Tibial artery (tissue), 4 donors: ENCODE measurements around the gene SSPN.

Source experiments
- DNase-seq, 2 donors: peaks; one replicate each; pipeline ENCODE4 v3.0.0-alpha.2; 2019
- H3K27ac ChIP-seq, 2 donors: fragments of 200-600 bp; sonication (generic) in 1 of 2; 1 replicate in 1 of 2; 2 replicates in 1 of 2; pipeline ENCODE4 v1.5.1; 2018 to 2019; ENCODE audit warnings: mild to moderate bottlenecking in 1 of 2
- H3K27me3 ChIP-seq, 2 donors: fragments of 200-600 bp; sonication (generic) in 1 of 2; one replicate each; pipeline versions ENCODE4 v1.5.1 to v1.6.0; 2016 to 2019
- H3K36me3 ChIP-seq, 3 donors: fragments of 200-600 bp; sonication (generic) in 2 of 3; one replicate each; pipeline ENCODE4 v1.5.1; 2016 to 2019; ENCODE audit warnings: mild to moderate bottlenecking in 2 of 3
- H3K4me1 ChIP-seq, 4 donors: fragments of 200-600 bp; sonication (generic) in 2 of 4; 1 replicate in 3 of 4; 2 replicates in 1 of 4; pipeline ENCODE4 v1.5.1; 2016 to 2019
- H3K4me3 ChIP-seq, 2 donors: fragments of 200-600 bp; sonication (generic) in 1 of 2; 1 replicate in 1 of 2; 2 replicates in 1 of 2; pipeline ENCODE4 v1.5.1; 2018 to 2019; ENCODE audit warnings: mild to moderate bottlenecking in 2 of 2
- H3K9me3 ChIP-seq, 3 donors: fragments of 200-600 bp; sonication (generic) in 1 of 3; one replicate each; pipeline ENCODE4 v1.5.1; 2016 to 2019
- intact Hi-C: fragments of 100-400 bp; cut with DNase I; formaldehyde crosslinking; loops from one replicate; pipeline ENCODE4 v1.15.0; 2023; ENCODE audit warnings: low total_unique reads
- TF ChIP-seq, protein P1 (sequence below), 2 experiments: fragments of 200-600 bp in 1 of 2; fragments of 450-650 bp in 1 of 2; IDR thresholded peaks; one replicate each; pipeline ENCODE4 v1.5.1; 2017 to 2019; ENCODE audit warnings: antibody characterized with exemption in 2 of 2, mild to moderate bottlenecking in 1 of 2, moderate library complexity in 1 of 2

The SSPN gene

DNA sequence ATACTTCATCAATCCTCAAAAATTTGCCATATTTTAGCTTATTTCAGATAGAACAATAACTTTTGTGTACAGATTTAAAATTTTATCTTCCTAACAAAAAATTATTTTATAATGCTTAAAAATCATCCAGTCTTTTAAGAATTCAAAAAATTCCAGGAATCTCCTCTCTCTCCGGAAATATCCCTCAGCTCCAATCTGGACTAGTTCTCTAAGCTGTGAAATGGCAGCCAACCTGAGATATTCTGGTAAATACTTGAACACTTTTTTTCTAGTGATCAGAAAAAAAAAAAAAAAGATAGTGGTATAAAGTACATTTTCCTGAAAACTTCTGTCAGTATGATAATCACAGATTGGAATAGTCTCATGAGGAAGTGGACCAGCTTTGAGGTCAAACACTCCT lies 57.6 kb downstream of the SSPN start:
- no peaks in the 10 kb centered on the region for H3K36me3 ChIP-seq
- intact Hi-C loops, result no loop called here
- no peaks in the 10 kb centered on the region for H3K4me1 ChIP-seq
- no peak overlapping the region for H3K27ac ChIP-seq
- DNase-seq, result no peak
- no peaks in the 10 kb centered on the region for H3K27me3 ChIP-seq
- H3K9me3 ChIP-seq, result peaks cover 0 to 8% (median 0%) of the 10 kb centered on the region in 3 donors
- H3K4me3 ChIP-seq, result no peak overlapping the region
- TF ChIP-seq, protein P1, sequence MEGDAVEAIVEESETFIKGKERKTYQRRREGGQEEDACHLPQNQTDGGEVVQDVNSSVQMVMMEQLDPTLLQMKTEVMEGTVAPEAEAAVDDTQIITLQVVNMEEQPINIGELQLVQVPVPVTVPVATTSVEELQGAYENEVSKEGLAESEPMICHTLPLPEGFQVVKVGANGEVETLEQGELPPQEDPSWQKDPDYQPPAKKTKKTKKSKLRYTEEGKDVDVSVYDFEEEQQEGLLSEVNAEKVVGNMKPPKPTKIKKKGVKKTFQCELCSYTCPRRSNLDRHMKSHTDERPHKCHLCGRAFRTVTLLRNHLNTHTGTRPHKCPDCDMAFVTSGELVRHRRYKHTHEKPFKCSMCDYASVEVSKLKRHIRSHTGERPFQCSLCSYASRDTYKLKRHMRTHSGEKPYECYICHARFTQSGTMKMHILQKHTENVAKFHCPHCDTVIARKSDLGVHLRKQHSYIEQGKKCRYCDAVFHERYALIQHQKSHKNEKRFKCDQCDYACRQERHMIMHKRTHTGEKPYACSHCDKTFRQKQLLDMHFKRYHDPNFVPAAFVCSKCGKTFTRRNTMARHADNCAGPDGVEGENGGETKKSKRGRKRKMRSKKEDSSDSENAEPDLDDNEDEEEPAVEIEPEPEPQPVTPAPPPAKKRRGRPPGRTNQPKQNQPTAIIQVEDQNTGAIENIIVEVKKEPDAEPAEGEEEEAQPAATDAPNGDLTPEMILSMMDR (IDR thresholded peaks at IDR 0.05), result no peak

DNA sequence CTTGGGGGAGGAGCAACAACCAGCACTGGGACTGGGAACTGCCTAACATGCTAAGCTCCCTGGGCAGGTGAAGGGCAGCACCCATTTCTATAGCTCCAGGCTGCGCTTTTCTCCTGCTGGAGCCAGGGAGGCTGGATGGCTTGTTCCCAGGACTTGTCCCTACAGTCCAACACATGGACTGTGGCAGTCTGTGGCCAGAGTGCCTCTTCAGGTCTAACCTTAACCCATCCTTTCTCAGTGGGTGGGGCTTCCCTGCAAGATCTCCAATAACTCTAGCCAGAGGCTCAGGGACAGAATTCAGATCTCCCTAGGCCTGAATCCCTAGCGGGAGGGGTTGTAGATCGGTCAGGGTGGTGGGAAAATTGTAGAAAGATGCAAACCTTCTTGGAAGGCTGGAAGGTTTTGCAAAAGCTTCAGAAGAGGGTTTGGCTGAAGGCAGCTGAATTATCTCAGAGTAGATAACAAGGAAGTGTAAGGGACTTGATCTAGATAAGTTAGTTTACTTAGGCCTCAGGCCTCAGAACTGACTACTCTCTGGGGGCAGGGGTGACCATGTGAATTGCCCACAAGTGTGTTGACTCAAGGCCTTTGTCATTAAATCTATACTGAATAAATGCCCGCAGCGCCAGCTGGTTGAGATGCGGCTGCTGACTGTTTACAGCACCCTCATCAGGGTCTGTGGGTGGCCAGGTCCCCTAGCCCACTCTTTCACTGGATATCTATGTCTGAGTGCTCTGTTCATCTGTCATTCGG lies 60.7 kb downstream of the SSPN start:
- Histone ChIP-seq H3K27me3 (no peaks in the 10 kb centered on the region), H3K4me1 (no peaks in the 10 kb centered on the region), H3K36me3 (no peaks in the 10 kb centered on the region), H3K27ac (no peak overlapping the region), H3K4me3 (no peak overlapping the region), H3K9me3 (peaks cover 0 to 10% (median 0%) of the 10 kb centered on the region in 3 donors)
- intact Hi-C loops, result no loop called here
- no peak for DNase-seq
- TF ChIP-seq, protein P1 (IDR thresholded peaks at IDR 0.05), result no peak

DNA sequence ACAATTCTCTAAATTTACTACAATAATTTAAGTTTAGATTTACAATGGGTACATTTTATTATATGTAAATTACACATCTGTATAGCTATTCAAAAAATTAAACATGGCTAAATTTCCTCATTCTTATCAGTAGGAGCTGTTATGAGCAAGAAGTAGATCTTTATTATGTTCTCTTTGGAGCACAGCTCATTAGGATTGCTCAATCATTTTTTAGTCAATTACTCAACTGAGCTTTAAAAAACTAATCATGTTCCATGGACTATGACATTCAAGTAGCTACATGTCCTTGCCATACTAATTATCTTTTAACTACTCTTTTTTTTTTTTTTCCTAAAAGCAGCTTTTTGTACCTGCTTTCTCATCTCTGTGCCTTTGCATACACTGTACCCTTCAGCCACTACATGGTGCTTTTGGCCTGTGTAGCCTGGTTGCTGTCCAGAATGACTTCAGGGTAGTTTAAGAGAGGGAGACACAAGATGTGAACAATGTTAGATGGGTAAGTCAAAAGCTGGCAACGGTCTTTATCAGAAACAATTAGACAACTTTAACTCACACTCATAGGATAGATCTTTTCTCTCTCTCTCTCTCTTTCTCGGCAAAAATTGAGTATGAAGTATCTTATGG lies 69.0 kb downstream of the SSPN start:
- H3K4me1 ChIP-seq, result no peaks in the 10 kb centered on the region
- no peak for DNase-seq

DNA sequence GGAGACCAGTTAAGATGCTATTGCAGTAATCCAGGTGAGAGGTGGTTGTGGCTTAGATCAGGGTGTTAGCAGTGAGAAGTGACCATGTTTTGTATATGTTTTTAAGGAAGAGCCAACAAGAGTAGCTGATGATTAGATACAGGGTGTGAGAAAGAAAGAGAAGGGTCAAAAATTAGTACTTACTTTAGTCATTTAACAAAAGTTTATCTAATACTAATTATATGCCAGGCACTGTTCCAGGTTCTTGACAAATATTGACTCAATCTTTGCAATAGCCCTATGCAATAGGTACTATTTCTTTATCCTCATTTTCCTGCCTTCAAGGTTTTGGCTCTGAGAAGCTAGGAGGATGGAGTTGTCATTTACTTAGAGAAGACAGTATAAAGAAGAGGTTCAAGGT lies 70.2 kb downstream of the SSPN start:
- H3K36me3 ChIP-seq, result no peaks in the 10 kb centered on the region
- TF ChIP-seq, protein P1 (IDR thresholded peaks at IDR 0.05), result no peak
- DNase-seq, result no peak
- no peak overlapping the region for H3K27ac ChIP-seq
- H3K4me1 ChIP-seq, result peaks cover 0 to 3% (median 0%) of the 10 kb centered on the region in 4 donors
- H3K4me3 ChIP-seq, result no peak overlapping the region
- no peaks in the 10 kb centered on the region for H3K9me3 ChIP-seq
- H3K27me3 ChIP-seq, result no peaks in the 10 kb centered on the region
- intact Hi-C loops, result no loop called here

More for the DNA sequence above, 69.0 kb downstream of the SSPN start:
- Histone ChIP-seq H3K9me3 (peaks cover 0 to under 1% (median 0%) of the 10 kb centered on the region in 3 donors), H3K4me3 (no peak overlapping the region), H3K27ac (no peak overlapping the region), H3K27me3 (no peaks in the 10 kb centered on the region), H3K36me3 (no peaks in the 10 kb centered on the region)
- intact Hi-C loops, result no loop called here
- TF ChIP-seq, protein P1 (IDR thresholded peaks at IDR 0.05), result no peak

DNA sequence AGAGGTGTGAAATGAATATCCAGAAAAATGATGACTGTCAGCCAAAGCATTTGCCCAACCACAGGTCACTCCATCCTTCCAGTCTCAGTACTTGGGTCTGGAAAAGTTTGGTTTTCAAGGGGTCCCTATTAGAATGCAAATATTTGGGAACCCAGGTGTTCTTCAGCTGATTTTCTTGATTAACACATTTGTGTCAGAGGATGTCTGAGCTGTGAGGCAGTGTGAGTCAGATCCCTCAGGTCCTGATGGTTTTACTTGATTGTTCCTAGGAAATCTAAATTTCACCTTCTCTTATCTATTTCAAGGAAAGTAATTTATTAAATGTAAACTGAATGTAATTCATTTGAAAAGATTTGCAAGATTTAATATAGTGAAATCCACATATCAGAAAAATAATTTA lies 71.5 kb downstream of the SSPN start:
- H3K36me3 ChIP-seq, result no peaks in the 10 kb centered on the region
- H3K9me3 ChIP-seq, result no peaks in the 10 kb centered on the region
- no peak for DNase-seq
- intact Hi-C loops, result no loop called here
- TF ChIP-seq, protein P1 (IDR thresholded peaks at IDR 0.05), result no peak
- H3K4me3 ChIP-seq, result no peak overlapping the region
- peaks cover 0 to 8% (median 5%) of the 10 kb centered on the region in 4 donors for H3K4me1 ChIP-seq
- no peak overlapping the region for H3K27ac ChIP-seq
- no peaks in the 10 kb centered on the region for H3K27me3 ChIP-seq
